ENCODE measurements around the gene SPRED2.

Gene SPRED2

DNA sequence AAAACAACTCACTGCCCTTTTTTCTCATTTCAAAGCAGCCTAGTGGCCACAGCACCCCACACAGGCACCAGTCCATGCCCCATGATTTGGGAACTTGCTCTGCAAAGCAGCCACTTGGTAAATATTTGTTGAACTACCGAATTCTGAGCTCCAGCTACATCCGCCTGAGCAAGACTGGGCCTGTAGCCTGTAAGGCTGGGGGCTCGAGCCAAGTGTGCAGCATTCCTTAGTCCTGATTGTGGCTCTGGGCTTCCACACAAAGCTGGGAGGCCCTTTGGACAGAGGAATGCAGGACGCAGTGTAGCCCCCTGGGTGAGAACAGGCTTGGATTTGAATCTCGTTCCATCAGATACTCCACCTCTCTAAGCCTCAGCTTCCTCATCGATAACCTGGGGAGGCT, 116.3 kb downstream of the SPRED2 start:
- DNase-seq (ENCODE audit: insufficient read length, low spot score) = no peak
- FAIRE-seq = no peak

DNA sequence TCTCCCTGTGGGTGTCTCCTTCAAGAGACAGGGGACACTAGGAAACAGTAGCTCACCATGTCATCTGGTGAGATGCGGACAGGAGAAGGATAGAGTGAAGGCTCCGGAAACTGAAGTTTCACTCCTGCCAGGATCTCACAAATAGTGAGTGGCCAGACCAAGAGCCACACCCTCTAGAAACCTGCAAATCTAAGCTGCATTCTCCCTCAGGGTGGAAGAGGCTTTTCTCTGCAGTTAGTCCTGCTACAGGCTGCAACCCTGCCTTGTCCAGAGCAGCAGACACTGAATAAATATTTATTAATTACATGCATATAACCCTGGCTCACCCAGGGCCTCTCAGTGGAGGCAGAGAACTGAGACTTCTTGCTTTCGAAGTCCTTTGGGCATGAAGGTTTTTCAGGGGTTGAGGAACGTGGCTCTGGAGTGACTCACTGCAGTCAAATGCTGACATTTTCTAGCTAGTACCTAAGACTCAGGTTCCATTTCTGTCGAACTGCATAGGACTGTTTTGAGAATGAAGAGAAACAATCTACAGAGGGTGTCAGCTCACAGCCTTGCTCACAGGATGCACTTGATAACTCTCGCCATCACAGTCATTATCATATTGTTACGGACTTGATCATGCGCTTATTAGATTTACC, 117.5 kb downstream of the SPRED2 start:
- peak; percentile 68 for FAIRE-seq
- DNase-seq (ENCODE audit: insufficient read length, low spot score) = no peak

DNA sequence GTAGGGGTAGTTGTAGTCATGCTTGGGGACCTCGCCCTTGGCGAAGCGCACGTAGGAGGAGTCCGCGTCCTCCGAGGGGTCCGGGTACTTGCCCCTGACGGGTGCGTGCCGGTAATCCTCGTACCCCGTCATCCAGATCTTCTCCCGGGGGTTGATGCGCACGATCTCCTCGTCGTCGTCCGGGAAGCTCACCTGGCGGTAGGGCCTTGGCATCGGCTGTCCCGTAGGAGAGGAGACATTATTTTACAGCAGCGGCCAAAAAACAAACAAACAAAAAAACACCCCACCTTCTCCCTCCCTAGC, 118.5 kb downstream of the SPRED2 start:
- FAIRE-seq (no peak), DNase-seq (ENCODE audit: insufficient read length, low spot score) (no peak)

DNA sequence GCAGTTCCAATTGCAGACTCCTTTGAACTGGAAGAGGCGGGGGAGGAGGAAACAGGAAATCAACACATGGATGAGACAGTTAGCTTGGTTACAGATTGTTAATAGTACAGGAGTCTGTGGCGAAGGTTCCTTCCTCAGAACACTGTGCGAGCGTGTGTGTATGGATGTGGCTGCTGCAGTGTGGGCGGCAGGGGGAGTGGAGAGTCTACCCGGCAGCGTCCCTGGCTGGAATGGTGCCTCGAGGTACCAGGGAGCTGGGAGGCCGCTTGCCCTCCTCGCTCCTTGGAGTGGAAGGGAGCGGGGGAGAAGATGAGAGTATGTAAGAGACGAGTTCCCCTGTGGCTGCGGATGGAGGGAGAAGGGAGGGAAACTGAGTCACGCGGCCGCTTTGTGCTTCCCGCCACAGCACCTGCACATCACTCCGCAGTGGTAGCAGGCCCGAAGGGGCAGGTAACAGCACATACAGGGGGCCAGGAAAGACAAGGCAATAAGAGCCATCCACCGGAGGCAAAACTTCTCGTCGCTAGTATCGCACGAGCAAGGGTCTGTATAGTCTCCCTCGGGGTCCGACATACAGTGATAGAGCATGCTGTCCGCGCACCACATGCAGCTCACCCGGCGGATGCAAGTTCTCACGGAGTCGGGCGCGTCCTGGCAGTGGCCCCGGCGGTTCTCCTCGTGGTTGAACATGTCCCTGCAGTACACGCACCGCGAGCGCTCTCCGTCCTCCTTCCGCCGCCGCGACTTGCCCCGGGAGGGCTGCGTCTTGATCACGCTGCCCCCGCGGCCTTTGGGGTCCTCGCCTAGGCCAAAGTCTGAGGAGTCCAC, 119.1 kb downstream of the SPRED2 start:
- FAIRE-seq = no peak

DNA sequence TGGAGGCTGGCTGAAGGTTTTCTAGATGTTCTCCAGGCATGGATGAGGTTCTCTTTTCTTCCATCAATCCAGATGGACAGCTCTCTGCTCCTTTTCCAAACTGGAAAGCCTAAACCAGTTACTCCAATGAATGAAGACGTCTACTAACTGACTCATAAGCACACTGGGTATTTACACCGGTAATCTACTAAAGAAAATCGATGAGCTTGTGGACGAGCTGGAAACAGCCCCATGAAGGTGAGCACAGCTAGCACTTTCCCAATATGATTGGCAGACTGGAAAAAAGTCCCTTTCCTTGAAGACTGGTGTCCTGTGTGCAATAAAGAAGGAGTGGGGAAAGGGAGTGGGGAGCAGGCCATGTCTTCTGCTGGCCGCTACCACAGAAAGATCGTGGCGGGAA, 120.8 kb downstream of the SPRED2 start:
- no peak for DNase-seq (ENCODE audit: insufficient read length, low spot score)
- FAIRE-seq = no peak

More for the DNA sequence above, 119.1 kb downstream of the SPRED2 start:
- DNase-seq (ENCODE audit: insufficient read length, low spot score) = no peak

DNA sequence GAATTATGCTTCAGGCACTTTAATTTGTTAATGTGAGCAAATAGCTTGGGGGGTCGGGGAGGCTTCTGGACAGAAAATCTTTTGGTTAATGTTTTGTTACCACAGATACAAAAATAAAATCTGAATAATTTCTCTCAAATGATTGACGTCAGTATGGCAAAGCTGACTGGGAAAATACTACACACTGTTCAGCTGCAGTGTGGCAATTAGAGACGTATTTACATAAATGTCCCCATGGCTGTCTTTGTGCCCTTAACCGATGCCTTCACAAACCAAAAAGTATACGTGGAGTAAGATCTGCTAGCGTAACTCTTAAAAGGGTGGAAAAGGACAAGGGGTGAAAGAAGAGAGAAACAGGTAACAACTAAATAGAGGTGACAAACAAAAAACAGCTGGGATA, 121.3 kb downstream of the SPRED2 start:
- no peak for FAIRE-seq
- DNase-seq (ENCODE audit: insufficient read length, low spot score) = no peak

DNA sequence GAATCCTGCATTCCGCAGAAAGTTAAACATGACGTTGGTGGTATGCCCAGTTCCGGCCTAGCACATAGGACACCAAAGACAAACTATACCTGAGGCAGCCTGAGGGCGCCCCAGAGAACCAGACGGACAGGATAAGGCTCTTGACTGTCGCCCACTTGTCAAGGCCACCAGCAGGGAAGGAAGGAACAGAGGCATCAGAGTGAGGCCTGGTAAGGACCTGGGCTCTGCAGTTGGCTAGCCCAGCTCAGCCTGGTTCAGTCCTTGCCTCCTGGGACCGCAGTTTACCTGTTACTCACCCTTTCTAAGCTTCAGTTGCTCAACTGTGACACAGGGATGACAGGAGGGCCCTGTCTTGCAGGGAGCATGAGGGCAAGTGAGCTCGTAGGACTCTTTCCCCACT, 122.7 kb downstream of the SPRED2 start:
- FAIRE-seq (no peak), DNase-seq (ENCODE audit: insufficient read length, low spot score) (no peak)

DNA sequence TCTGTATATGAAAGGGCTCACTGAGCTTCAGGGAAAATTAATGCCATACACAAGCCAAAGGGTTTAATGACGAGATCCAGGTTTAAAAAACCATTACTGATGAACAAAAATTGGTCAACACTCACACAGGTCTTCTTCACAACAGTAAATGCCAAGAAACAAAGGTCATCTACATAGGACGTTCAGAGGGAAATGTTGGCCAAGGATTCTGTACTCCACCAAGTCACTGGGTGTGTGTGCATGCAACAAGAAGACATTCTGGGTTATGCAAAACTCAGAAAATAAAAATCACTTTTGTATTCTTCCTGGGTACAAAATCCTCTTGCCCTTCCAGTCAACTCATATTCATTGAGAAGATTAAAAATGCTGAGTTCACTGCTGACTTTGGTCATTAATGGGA, 126.5 kb downstream of the SPRED2 start:
- FAIRE-seq = no peak

DNA sequence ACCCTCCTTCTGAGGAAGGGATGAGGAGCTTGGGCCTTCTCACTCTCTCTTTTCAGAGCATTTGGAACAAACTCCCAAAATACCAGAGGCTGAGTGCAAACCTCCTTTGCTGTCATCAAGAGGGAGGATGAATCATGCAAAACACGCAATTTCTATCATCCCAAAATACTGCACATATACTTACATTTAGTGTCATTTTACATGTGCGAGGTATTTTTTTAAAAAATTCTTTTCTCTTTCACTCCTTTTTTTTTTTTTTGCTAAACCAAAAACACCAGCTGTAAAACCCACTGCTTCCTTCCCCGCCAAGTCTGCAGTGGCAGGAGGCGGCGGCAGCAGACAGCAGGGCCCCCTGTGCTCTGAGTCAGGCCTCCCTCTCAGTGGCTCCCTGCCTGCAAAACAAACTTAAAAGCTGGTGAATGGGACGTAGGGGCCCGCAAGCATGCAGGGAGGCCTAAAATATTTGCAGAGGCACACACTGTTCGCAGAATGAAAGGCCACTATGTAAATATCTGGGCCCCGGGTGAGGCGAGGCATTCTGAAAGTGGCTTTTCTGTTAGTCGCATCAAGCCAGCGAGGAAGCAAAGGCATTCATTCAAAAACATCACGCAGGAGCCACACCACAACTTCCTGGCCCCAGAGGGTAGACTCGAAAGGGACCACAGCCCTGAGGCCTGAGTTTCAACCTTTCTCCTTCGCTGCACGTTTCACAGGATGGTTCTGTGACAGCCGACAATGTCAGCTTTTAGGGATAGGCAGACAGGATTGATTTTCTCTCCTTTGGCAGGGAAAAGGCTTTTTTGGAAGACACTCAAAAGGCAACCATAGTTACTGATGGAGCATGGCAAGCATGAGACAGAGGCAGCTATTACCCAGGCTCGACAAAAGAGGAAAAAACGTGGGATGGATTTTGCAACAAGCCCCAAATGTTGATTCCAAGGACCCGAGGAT, 131.4 kb downstream of the SPRED2 start:
- peak; percentile 91 for FAIRE-seq
- peak; percentile 83 for DNase-seq (ENCODE audit: insufficient read length, low spot score)

More for the DNA sequence above, 126.5 kb downstream of the SPRED2 start:
- DNase-seq (ENCODE audit: insufficient read length, low spot score) = no peak

DNA sequence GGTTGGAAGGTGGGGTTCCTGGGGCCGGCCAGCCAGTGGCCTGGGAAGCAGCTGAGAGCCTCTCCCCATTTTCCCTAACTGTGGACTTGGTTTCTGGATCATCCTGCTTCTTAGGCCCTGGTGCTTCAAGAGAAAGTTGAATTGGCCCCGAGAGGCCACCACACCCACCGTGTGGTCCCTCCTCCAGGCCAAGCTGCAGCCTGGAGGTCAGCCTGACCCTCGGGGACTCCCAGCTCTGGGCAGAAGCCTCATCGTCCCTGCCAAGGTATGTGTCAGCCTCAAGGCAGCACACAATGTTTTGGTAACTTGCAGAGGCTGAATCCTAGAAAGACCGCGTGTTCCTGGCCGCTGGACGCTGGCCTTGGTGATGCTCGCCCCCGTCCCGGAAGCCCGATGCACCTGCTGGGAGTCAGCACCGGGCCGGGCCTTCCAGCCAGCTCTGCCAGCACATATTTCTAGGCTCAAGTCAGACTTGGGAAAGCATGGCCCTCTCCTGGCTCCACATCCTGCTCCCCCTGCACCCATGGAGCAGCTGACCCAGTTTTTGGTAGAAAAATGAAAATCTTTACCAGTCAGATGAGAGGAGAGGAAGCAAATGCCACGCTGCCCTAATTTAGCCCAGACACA, 132.2 kb downstream of the SPRED2 start:
- FAIRE-seq (no peak), DNase-seq (ENCODE audit: insufficient read length, low spot score) (no peak)

DNA sequence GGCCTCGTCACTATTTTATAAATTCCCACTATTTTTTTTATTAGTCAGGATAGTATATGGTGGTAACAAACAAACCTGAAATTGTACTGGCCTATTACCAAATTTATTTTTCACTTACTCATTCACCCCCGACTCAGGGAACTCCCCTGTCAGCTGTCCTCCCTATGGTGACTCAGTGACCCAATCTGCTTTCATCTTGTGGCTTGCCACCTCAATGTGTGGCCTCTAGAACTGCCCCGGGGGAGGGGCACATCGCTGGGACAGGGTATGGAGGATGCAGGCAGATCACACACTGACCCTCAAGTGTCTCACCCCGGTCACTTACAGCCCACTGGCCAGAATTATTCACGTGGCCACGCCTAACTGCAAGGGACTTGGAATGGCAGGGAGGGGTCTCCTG, 133.2 kb downstream of the SPRED2 start:
- FAIRE-seq = no peak
- DNase-seq (ENCODE audit: insufficient read length, low spot score) = no peak

DNA sequence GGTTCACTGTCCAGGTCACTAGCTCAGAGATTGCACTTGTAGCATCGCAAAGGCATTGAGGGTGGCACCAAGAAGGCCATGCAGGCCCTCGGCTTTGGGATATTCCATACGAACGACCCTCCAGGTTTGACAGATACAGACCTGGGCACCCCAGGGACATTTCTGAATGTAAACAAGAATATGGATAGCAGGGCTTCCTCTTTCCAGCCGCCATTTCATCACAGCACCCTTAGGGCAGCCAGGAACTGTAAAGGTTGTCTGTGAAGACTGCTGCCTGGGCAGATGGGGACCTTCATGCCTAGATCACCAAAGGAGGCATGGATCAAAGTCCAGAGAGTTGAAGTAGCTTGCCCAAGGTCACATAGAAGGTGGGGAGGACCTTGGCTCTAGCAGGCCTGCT, 134.3 kb downstream of the SPRED2 start:
- DNase-seq (ENCODE audit: insufficient read length, low spot score) = no peak
- FAIRE-seq = no peak

DNA sequence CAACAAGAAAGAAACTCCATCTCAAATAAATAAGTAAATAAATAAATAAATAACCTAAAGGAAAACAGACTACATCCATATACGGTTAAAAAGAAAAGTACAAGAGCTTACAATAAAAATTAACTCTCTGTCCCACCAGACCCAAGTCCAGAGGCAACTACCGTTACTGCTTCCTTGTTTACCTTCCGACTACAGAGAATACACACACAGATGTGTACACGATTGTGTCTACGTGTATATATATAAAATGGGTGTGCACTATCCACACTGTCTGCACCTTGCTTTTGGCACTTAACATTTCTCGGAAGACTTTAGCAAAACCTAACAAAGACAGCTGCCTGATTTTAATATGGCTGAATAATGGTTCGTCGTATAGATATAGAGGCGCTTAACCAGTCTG, 134.9 kb downstream of the SPRED2 start:
- DNase-seq (ENCODE audit: insufficient read length, low spot score) = no peak
- no peak for FAIRE-seq

DNA sequence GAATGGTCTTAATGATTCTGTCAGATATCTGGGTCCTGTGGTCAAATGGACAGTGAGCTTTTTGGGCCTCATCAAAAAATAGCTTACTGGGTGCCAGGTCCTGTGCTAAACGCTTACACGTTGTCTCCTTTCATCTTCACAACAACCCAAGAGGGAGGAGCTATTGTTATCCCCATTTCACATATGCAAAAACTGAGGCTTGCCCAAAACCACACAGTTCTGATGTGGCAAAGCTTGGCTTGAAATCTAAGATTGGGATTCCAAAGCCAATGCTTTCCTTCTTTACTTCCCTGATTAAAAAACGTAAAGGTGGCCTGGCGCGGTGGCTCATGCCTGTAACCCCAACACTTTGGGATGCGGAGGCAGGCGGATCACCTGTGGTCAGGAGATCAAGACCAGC, 135.4 kb downstream of the SPRED2 start:
- no peak for DNase-seq (ENCODE audit: insufficient read length, low spot score)
- no peak for FAIRE-seq

DNA sequence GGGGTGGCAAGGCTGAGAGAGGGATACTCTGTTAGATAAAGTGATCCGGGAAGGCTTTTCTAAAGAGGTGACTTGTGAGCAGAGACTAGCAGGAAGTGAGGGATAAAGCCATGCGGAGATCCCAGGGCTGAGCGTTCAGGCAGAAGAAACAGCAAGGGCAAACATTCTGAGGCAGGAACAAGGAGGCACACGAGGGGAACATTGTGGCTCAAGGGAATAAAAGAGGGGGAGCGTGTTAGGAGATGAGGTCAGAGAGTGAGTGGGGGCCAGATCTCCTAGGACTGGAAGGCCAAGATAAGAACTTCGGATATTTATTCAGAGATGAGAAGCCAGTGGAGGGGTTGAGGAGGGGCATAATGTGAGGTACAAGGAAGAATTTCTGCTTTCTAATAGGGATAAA, 137.7 kb downstream of the SPRED2 start:
- FAIRE-seq (no peak), DNase-seq (ENCODE audit: insufficient read length, low spot score) (no peak)

DNA sequence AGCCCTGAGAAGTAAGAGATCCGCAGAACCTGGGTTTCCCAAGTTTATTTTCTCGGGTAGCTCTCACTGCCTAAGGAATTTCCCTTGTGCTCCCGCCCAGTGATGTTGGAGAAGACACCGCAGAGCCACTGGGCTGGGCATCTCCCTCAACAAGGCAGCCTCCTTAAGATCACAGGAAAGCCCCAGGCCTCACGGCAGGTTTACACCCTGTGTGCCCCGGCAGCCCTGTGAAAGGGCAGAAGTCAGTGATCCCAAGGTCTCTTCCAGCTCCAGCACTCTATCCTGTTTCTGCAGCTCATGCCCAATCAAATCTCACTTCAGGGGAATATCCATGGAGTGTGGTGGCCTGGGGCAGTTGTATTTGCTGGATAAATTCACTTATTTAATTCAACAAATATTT, 138.3 kb downstream of the SPRED2 start:
- FAIRE-seq (no peak), DNase-seq (ENCODE audit: insufficient read length, low spot score) (no peak)

DNA sequence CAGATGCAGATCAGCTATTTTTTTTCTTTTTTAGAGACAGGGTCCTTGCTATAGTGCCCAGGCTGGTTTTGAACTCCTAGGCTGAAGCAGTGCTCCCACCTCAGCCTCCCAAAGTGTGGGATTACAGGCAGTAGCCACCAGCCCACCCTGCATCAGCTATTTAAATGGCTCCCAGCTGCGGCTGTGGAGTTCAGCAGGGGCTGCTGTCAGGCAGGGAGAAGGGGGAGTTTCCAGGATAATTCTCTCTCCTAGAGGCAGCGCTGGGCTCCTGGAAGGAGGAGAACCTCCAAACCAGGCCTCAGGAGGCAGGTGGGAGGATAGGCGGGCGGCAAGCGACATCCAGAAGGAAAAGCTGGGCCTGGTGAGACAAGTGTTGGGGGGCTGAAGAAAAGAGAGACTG, 139.0 kb downstream of the SPRED2 start:
- FAIRE-seq (no peak), DNase-seq (ENCODE audit: insufficient read length, low spot score) (no peak)

DNA sequence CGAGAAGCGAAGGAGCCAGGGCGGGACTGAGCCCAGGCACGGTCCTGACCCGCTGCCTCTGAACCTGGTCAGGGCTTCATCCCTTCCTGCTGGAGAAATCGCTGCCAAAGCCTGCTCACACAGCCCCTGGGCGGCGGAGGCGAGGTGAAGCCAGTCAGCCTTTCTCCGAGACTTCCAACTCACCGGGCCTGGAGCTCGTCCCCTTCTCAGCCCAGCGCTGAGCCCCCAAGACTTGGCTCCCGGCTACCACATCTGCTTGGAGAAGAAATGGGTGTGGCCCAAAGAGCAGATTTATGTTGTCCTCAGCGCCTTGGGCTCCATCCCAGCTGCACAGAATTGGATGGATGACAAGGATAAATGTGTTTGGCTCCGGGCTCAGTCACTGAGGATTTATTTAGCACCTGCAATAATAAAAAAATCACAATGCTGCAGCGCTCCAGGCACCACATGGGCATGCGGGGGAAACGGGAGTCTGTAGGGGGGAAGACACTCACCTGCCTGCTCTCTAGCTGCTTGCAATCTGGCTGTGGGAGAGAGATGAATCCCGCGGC, 139.9 kb downstream of the SPRED2 start:
- no peak for FAIRE-seq
- no peak for DNase-seq (ENCODE audit: insufficient read length, low spot score)

DNA sequence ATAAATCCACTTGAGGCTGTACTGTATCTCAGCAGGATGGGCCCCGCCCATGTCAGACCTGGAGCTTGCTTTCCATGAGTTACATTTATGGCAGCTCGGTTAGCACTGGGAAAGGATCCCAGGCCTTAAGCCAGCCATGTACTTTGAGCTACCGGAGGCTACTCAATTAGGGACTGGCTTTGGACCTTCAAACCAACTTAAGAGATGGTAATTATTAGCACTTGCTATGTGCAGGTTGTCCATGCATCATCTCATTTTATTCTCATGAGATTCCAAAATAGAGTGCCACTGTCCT, 140.3 kb downstream of the SPRED2 start:
- FAIRE-seq = no peak

DNA sequence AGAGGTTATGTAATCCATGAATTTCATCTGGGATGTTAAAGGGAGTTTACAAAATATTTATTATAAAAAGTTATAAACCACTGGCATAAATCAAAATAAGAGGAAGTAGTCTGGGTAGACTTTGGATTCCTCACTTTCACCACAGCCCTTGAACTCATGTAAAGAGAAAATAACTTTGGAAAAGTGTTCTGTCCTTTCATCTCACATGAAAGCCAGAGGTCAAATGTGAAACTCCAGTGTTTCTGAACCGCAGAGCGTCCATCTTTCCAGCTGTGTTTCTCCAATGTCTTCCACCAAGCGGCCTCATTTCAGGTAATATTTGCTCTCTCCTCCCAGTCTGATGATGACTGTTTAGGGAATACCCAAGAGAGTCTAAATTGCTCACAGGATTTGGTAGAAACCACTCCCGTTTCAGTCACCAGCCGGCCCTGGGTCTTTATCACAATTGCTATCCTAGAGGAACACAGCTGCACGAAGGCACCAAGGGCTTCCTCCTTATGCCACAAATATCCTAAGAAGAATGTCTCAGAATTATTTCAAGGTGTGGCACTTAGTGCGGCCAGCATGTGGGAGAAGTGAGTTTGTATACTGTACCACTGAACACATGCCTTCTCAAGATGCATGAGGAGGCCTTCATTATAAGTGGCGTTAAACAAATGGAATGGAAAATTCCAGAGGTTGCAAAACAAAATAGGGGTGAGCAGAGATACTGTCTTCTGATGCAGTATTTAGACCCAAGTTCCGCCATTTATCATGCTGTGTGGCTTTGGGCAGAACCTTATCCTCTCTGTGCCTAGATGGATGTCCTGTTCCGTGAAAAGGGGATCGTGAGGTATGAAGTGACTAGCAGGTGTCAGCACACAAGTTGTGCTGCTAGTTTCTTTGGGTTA, 140.9 kb downstream of the SPRED2 start:
- DNase-seq (ENCODE audit: insufficient read length, low spot score) = no peak
- no peak for FAIRE-seq

More for the DNA sequence above, 140.3 kb downstream of the SPRED2 start:
- no peak for DNase-seq (ENCODE audit: insufficient read length, low spot score)

Measured in GM19239 (cell line).